Vagina (tissue), 2 donors: ENCODE results near the gene ANXA11. TPM values are rescaled to one million over a fixed set of nuclear protein-coding genes. Genes with fewer than 3 reads are reported as not detected.
"Not testable (repeated sequence)": the region's sequence is repeated elsewhere in the genome, so short reads cannot be mapped to it uniquely, and the experiment has no call there.

Source experiments
- DNase-seq, 2 donors: peaks; one replicate each; pipeline ENCODE4 v3.0.0-alpha.2; 2017; ENCODE audit errors: extremely low spot score in 2 of 2
- H3K27ac ChIP-seq: fragments of 200-600 bp; sonication (generic); one replicate; pipeline ENCODE4 v1.5.1; 2019
- H3K27me3 ChIP-seq: fragments of 200-600 bp; sonication (generic); one replicate; pipeline ENCODE4 v1.5.1; 2019
- H3K36me3 ChIP-seq, 2 donors: fragments of 200-600 bp; sonication (generic); one replicate each; pipeline ENCODE4 v1.5.1; 2017 to 2019
- H3K4me1 ChIP-seq: fragments of 200-600 bp; sonication (generic); one replicate; pipeline ENCODE4 v1.5.1; 2019
- H3K4me3 ChIP-seq, 2 donors: fragments of 200-600 bp; sonication (generic); 1 replicate in 1 of 2; 2 replicates in 1 of 2; pipeline ENCODE4 v1.5.1; 2016 to 2019
- H3K9me3 ChIP-seq: fragments of 200-600 bp; sonication (generic); one replicate; pipeline ENCODE4 v1.5.1; 2019
- POLR2A ChIP-seq, 2 donors: fragments of 450-650 bp; IDR thresholded peaks; one replicate each; pipeline ENCODE4 v1.6.1; 2017; ENCODE audit warnings: antibody characterized with exemption in 2 of 2, mild to moderate bottlenecking in 2 of 2, moderate library complexity in 2 of 2
- POLR2AphosphoS5 ChIP-seq, 2 donors: sonication (generic); formaldehyde crosslinking; IDR thresholded peaks; one replicate each; pipeline ENCODE4 v1.9.0; 2017; ENCODE audit warnings: antibody characterized with exemption in 2 of 2, mild to moderate bottlenecking in 2 of 2, low read depth in 1 of 2; ENCODE audit not compliant: insufficient read depth in 1 of 2
- intact Hi-C: fragments of 100-400 bp; cut with DNase I; formaldehyde crosslinking; loops from one replicate; pipeline ENCODE4 v1.15.1; 2023
- total RNA-seq: library from RNA; depleted of rRNA; stranded (reverse); fragments of >200 nt; gene quantifications from one replicate; pipeline ENCODE4 v1.2.3, GENCODE V29; 2016
- TF ChIP-seq, protein P1 (sequence below), 3 experiments: fragments of 450-650 bp in 2 of 3; fragments of 200-600 bp in 1 of 3; sonication (generic) in 1 of 3; IDR thresholded peaks; one replicate each; pipeline ENCODE4 v1.5.1; 2017 to 2019; ENCODE audit warnings: antibody characterized with exemption in 3 of 3, mild to moderate bottlenecking in 2 of 3, moderate library complexity in 2 of 3

Gene ANXA11
- total RNA-seq, result 101 TPM

DNA sequence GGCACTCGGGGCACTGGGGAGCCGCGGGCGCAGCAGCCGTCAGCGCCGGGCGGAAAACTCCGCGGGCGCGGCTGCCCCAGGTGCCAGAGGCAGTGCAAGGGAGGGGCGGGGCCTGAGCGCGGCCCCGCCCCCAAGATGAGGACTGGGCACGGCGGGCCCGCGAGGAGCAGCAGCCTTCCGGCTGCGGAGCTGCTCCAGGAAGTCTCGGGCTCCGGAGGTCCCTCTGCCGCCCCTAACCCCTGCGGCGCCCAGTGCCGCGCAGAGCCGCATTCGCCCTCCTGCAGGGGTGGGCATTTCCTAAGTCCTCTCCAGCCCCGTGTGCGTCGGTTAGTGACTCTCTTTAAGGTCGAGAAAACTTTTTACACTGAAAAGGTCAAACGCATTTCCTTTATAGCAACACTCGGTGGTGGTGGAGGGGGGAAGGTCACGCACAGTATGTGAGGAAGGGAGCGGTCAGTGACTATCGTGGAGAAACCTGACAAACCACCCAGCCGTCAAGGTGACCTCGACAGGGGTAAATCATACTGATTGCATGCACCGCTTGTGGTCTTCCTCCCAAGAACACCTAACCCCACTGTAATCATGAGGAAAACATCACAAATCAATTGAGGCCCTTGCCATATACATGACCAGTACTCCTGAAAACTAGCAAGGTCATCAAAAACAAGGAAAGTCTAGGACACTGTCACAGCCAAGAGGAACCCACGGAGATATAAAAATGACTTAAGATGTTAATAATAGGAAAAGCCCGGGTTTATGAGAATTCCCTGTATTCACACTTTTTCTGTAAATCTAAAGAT lies at the start of gene ANXA11:
TSS of gene ANXA11 (minus strand) at position 61 of the 800 bp plus-strand sequence. CDS start 32,676 bp downstream, outside the sequence.
- Histone ChIP-seq H3K27me3 (no peaks in the 10 kb centered on the region), H3K9me3 (no peaks in the 10 kb centered on the region), H3K4me3 (peak within 1 kb of the TSS; percentile 90 to 98), H3K4me1 (peaks cover 70% of the 10 kb centered on the region), H3K36me3 (no peaks in the 10 kb centered on the region), H3K27ac (peak within 1 kb of the TSS; percentile 98)
- DNase-seq, result no peak
- TF ChIP-seq, protein P1, sequence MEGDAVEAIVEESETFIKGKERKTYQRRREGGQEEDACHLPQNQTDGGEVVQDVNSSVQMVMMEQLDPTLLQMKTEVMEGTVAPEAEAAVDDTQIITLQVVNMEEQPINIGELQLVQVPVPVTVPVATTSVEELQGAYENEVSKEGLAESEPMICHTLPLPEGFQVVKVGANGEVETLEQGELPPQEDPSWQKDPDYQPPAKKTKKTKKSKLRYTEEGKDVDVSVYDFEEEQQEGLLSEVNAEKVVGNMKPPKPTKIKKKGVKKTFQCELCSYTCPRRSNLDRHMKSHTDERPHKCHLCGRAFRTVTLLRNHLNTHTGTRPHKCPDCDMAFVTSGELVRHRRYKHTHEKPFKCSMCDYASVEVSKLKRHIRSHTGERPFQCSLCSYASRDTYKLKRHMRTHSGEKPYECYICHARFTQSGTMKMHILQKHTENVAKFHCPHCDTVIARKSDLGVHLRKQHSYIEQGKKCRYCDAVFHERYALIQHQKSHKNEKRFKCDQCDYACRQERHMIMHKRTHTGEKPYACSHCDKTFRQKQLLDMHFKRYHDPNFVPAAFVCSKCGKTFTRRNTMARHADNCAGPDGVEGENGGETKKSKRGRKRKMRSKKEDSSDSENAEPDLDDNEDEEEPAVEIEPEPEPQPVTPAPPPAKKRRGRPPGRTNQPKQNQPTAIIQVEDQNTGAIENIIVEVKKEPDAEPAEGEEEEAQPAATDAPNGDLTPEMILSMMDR (IDR thresholded peaks at IDR 0.05), result no peak
- TF ChIP-seq POLR2A (IDR thresholded peaks at IDR 0.05) (peak; percentile 46 to 90), POLR2AphosphoS5 (IDR thresholded peaks at IDR 0.05; ENCODE audit: insufficient read depth in 1 of 2, low read depth in 1 of 2) (peak; percentile 64 to 96)
- intact Hi-C loops, result no loop called here

DNA sequence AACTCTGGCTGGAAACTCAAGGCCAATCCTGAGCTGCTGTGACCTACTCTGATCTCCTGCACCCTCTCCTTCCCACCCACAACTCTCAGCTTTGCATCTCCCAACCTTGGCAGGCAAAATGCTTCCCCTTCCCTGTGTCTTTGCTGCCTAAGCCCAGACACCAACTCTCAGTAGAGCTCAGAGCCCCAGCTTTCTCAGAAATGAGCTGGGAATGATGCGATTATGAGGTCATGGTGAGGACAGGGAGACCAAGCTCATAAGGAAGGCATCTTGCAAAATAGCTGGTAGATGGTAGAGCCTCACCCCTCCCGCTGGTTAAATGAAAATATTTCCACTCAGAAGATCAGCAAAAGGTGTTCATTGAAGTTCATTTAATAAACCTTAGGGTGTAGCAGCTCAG lies 49.4 kb upstream of the ANXA11 start:
- H3K27me3 ChIP-seq, DNase-seq, H3K9me3 ChIP-seq, H3K27ac ChIP-seq, H3K36me3 ChIP-seq, H3K4me1 ChIP-seq, intact Hi-C loops, H3K4me3 ChIP-seq: not testable (repeated sequence)

- intact Hi-C loops, H3K4me3 ChIP-seq, H3K27ac ChIP-seq, DNase-seq, H3K9me3 ChIP-seq, H3K4me1 ChIP-seq, H3K36me3 ChIP-seq, H3K27me3 ChIP-seq: not testable (repeated sequence)
These were observed 48.6 kb upstream of the ANXA11 start for GRCh38 chr10:80253963-80254271.

- Histone ChIP-seq H3K9me3 (no peaks in the 10 kb centered on the region), H3K36me3 (no peaks in the 10 kb centered on the region), H3K4me1 (no peaks in the 10 kb centered on the region), H3K27me3 (no peaks in the 10 kb centered on the region), H3K27ac (no peak overlapping the region), H3K4me3 (no peak overlapping the region)
- TF ChIP-seq POLR2AphosphoS5 (IDR thresholded peaks at IDR 0.05; ENCODE audit: insufficient read depth in 1 of 2, low read depth in 1 of 2), result no peak
- TF ChIP-seq, protein P1 (IDR thresholded peaks at IDR 0.05), result no peak
- TF ChIP-seq POLR2A (IDR thresholded peaks at IDR 0.05), result no peak
- intact Hi-C loops, result no loop called here
- peak in 1 of 2 donors; percentile 70 for DNase-seq
These were observed 48.1 kb upstream of the ANXA11 start for GRCh38 chr10:80253266-80253962.

- no peaks in the 10 kb centered on the region for H3K36me3 ChIP-seq
- intact Hi-C loops, result no loop called here
- H3K4me3 ChIP-seq, result no peak overlapping the region
- TF ChIP-seq POLR2A (IDR thresholded peaks at IDR 0.05) (no peak), POLR2AphosphoS5 (IDR thresholded peaks at IDR 0.05; ENCODE audit: insufficient read depth in 1 of 2, low read depth in 1 of 2) (no peak)
- TF ChIP-seq, protein P1 (IDR thresholded peaks at IDR 0.05), result no peak
- no peak overlapping the region for H3K27ac ChIP-seq
- peak in 1 of 2 donors; percentile 85 for DNase-seq
- H3K27me3 ChIP-seq, result no peaks in the 10 kb centered on the region
- no peaks in the 10 kb centered on the region for H3K9me3 ChIP-seq
- no peaks in the 10 kb centered on the region for H3K4me1 ChIP-seq
These were observed 47.1 kb upstream of the ANXA11 start for GRCh38 chr10:80252296-80252887.

DNA sequence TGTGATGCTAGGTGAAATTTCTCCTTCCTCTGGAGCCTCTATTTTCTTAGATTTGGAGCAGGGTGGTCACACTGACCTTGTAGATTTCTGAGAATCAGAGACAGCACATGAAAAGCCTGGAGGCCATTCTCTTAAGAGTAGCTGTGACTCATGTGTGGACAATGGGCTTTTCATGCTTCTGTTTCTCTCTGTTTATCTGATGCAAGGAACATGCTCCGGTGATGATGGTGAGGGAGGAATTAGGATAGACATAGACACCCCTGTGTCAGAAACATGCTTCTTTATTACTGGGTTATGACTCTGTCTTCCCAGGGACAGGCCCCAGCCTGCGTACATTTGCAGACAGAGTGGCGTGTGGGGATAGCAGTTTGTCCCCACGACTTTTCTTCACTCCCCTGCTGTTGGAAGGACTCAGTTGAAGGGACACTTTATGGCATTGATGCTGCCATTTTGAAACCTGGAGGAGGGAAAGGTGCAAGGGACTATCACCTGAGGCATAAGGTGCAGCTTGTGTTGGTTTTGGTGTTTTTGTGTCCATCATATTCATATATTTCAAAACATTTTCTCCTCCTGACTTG lies 46.5 kb upstream of the ANXA11 start:
- H3K27ac ChIP-seq, intact Hi-C loops, H3K4me3 ChIP-seq, H3K9me3 ChIP-seq, H3K36me3 ChIP-seq, H3K27me3 ChIP-seq, H3K4me1 ChIP-seq, DNase-seq: not testable (repeated sequence)

DNA sequence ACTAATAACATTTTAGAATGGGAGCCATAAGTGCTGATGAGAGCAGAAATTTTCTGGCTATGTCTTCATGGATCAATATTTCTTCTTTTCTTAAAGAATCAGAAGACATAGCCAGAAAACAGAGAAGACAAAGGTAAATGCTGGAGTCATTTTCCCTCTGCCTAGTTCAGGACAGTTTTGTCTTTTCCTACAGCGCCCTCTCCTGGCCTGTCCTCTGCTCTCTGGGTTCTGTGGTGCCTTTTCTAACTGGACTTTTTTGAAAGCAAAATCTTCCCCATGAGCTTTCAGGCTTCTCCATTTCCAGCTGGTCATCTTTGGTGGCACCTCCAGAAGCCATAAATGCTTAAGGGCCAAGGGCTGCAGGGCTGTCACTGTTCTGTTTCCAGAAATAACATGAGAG lies 45.1 kb upstream of the ANXA11 start:
- DNase-seq, H3K27me3 ChIP-seq, H3K9me3 ChIP-seq, H3K27ac ChIP-seq, intact Hi-C loops, H3K4me3 ChIP-seq, H3K36me3 ChIP-seq, H3K4me1 ChIP-seq: not testable (repeated sequence)

DNA sequence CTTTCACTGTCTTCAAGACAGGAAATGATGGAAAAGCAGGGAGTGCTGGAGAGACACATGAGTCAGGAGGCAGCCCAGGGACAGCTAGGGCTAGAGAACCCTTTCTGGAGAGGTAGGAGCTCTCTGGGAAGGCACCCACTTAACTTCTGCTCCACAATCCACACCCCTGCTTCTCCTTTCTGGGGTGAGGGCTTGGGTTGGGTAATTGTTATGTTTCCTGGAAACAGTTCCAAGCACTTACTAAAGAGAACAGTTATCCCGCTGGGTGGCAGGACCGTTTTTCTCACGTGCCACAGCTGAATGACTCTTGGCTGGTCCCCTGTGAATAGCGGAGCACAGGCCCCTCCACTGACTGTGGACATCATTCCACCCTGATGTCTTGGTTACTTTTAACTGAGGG lies 44.6 kb upstream of the ANXA11 start:
- H3K9me3 ChIP-seq, H3K27ac ChIP-seq, H3K4me1 ChIP-seq, H3K36me3 ChIP-seq, DNase-seq, H3K27me3 ChIP-seq, H3K4me3 ChIP-seq, intact Hi-C loops: not testable (repeated sequence)

DNA sequence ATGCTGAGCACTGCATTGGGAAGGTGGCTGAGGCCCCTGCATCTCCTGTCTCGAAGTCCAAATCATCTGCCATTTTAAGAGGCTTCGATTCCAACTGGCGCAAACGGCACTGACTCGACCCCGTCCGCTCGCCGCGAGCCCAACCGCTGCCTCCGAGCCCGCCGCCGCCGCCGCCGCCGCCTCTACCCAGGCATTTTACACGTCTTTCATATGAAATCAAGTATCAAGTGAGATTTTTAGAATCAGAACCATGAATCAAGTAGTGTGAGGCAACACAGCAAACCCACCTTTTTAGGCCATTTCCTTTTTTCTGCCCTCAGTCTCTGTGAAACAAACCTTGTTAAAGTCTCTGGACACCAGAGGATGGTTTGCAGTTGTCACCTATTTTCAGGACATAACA lies 42.3 kb upstream of the ANXA11 start:
- H3K36me3 ChIP-seq, H3K4me1 ChIP-seq, H3K27ac ChIP-seq, H3K4me3 ChIP-seq, H3K27me3 ChIP-seq, intact Hi-C loops, DNase-seq, H3K9me3 ChIP-seq: not testable (repeated sequence)
